Effector CD8-positive, alpha-beta T cell (primary cell): ENCODE data around the gene LRRC25.
"Not testable (repeated sequence)": the region's sequence is repeated elsewhere in the genome, so short reads cannot be mapped to it uniquely, and the experiment has no call there.

Experiments used
- DNase-seq: peaks from one replicate; lab custom pipeline; 2025; lab: John Stamatoyannopoulos, UW

LRRC25 gene

DNA sequence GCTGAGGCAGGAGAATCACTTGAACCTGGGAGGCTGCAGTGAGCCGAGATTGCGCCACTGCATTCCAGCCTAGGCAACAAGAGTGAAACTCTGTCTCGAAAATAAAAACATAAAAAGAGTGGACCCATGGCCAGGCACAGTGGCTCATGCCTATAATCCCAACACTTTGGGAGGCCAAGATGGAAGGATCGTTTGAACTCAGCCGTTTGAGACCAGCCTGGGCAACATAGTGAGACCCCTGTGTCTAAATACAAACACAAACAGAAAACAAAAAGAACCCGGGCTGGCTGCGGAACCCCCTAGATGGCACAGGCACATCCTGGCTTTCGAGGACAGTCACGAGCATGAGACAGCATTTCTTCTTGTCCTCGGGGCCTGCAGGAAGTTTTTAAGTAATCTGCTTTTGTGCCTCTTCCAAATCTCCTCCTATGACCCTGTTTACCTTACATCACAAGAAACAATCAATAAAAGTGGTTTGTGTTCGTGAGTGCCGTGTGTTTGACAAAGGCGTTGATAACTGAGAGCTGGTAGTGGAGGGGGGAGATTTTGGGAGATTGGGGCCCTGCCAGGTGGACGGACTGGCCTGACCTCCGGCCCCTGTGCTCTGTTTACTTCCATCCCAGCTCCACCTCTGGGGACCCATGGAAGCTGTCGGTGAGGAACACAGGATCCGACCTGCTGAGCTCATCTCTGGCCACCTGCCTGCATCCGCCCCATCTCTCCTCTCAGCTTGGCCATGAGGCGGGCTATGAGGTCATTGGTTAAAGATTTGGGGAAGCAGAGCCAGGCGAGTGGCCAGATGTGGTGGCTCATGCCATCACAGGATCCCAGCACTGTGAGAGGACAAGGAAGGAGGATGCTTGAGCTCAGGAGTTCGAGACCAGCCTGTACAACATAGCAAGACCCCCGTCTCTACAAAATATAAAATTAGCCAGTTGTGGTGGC, 17.3 kb downstream of the LRRC25 start:
- no peak for DNase-seq

DNA sequence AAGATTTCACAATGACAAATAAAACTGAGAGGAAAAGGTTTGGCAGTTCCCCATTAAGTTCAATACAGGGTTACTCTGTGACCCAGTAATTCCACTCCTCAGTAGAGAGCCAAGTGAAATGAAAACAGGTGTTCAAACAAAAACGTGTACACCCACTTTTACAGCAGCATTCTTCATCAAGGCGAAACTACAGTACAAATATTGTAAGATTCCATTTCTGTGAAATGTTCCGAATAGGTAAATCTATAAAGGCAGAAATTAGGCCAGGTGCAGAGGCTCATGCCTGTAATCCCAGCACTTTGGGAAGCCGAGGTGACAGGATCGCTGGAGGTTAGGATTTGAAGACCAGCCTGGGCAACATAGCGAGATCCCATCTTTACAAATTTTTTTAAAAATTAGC, 20.4 kb downstream of the LRRC25 start:
- DNase-seq = no peak

DNA sequence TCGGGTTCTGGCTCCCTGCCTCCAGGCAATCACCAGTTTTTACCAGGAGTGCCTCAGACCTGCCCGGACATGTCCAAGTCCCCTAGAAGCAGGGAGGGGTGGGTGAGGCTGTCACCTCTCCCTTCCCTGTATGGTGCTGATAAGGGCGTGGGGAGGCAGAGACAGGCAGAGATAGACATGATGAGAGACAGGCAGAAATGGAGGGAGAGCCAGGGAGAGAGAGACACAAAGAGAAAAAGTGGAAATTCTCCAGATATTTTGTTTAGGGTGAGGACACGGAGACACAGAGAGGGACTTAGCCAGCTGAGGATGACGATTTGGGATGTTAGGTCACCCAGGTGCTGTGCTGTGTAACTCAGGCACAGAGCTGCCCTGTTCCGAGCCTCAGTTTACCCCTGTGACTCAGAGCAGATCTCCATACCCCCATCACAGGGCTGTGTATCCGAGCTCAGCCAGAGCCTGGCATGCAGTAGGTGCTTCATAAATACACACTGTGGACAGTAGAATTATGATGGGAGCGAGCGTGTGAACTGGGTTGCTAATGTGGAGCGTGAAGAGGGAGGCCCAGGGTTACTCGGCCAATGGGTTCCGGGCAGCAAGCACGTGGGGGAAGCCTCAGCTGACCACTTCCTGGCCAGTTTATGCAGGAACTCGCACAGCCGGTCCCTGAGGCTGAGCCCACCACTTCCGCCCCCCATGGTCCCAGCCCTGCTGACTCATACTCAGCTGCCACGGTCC, 23.4 kb downstream of the LRRC25 start:
- no peak for DNase-seq

- DNase-seq = no peak
Observed at GRCh38 chr19:18373407-18373891, 24.0 kb downstream of the LRRC25 start.

- DNase-seq = no peak
Observed at GRCh38 chr19:18368504-18369222, 28.8 kb downstream of the LRRC25 start.

DNA sequence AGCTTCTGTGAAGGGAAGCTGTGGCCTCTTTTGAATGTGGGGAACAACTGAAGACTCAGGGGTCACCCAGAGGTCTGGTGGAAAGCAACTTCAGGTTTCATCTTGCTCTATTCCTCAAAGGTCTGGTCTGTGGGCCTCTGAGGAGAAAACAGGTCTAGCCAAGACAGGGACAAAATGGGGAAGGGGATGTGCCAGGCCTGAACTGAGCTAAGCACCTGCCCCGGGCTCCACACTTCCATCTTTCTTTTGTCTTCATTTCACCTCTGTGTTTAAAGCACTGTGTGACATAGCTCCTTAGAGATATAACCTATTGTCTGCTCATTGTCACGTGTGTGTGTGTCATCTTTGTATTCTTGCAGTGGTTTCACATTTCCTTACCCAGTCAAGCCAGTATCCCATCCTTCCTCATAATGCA, 31.4 kb downstream of the LRRC25 start:
- no peak for DNase-seq

GRCh38 chr19:18364826-18365528, 32.4 kb downstream of the LRRC25 start:
- DNase-seq = no peak

DNA sequence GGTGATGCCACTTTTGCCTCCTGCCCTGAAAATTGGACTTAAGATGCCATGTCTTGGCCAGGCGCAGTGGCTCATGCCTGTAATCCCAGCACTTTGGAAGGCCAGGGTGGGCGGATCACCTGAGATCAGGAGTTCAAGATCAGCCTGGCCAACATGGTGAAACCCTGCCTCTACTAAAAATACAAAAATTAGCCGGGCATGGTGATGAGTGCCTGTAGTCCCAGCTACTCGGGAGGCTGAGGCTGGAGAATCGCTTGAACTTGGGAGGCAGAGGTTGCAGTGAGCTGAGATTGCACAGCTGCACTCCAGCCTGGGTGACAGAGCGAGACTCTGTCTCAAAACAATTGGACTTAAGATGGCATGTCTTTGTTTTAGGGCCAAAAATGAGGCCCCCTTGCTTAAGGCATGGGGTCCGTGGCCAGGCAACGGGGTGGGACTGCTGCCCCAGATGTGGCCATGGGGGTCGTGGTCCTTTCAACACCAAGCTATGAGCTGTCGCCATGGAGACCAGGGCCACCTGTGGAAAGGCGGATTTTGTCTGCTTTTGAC, 33.1 kb downstream of the LRRC25 start:
- not testable (repeated sequence) for DNase-seq

DNA sequence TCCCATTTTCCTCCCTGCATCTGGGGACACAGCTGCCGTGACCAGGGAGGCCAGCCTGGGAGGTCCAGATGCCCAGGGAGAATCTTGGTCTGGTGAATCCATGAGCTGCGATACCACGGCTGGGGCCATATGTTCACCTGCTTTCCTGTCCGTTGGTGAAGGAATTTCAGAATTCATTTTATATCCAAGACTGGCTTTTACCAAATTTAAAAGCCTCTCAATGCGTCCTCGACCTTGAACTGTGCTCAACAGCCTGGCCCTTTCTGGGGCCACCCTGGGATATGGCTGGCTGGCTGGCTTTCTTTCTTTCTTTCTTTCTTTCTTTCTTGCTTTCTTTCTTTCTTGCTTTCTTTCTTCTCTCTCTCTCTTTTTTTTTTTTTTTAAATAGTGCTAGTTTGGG, 33.6 kb downstream of the LRRC25 start:
- DNase-seq = no peak

- DNase-seq = no peak
Observed at GRCh38 chr19:18362934-18363542, 34.4 kb downstream of the LRRC25 start.

DNA sequence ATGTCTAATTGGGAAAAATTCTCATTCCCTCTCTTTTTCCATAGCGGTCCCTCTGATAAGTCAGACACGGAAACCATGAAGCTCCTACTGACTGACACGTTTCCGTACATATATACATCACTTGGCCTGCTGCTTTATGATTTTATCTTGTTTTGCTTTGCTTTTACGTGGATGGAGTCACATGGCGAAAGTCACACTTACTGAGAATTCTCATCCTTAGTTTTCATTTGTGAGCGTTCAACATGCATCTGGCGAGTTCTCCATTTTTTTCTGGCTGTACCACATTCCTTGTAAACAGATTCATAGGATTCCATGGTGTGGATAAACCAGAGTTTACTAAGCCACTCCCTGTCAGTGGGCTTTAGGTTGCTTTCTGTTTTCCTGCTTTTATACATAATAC, 35.8 kb downstream of the LRRC25 start:
- DNase-seq = no peak

GRCh38 chr19:18357041-18357440, 40.4 kb downstream of the LRRC25 start:
- DNase-seq = no peak

DNA sequence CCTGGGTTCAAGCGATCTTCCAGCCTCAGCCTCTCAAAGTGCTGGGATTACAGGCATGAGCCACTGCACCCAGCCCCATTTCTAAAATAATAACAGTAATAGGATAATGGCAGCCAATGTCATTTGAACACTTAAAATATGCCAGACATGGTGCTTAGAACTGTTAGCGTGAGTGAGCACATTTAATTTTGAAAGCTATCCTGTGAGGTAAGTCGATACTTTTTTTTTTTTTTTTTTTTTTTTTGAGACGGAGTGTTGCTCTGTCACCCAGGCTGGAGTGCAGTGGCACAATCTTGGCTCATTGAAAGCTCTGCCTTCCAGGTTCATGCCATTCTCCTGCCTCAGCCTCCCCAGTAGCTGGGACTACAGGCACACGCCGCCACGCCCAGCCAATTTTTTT, 42.7 kb downstream of the LRRC25 start:
- not testable (repeated sequence) for DNase-seq

- no peak for DNase-seq
Observed at GRCh38 chr19:18353378-18354005, 43.9 kb downstream of the LRRC25 start.

GRCh38 chr19:18351544-18351943, 45.9 kb downstream of the LRRC25 start:
- DNase-seq = no peak

GRCh38 chr19:18350490-18350889, 46.9 kb downstream of the LRRC25 start:
- no peak for DNase-seq

DNA sequence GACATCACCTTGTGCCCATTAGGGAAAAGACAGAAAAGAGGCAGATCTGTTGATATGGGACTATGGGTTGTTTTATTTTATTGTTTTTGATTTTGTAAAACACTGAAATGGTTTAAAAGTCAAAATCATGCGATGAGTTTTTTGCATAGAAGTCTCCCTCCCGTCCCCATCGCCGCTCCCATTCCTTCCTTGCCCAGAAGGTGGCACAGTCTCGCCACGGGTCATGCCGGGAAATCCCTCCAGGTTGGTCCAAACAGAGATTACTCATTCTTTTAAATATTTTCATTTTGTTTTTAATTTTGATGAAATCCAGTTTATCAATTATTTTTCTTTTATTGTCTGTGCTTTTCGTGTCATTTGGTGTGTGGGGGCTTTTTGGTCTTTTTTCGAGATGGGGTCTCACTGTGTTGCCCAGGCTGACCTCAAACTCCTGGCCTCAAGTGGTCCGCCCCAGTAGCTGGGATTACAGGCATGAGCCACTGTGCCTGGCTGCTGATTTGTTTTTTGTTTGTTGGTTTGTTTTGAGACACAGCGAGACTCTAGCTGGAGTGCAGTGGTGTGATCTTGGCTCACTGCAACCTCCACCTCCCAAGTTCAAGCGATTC, 47.8 kb downstream of the LRRC25 start:
- no peak for DNase-seq

DNA sequence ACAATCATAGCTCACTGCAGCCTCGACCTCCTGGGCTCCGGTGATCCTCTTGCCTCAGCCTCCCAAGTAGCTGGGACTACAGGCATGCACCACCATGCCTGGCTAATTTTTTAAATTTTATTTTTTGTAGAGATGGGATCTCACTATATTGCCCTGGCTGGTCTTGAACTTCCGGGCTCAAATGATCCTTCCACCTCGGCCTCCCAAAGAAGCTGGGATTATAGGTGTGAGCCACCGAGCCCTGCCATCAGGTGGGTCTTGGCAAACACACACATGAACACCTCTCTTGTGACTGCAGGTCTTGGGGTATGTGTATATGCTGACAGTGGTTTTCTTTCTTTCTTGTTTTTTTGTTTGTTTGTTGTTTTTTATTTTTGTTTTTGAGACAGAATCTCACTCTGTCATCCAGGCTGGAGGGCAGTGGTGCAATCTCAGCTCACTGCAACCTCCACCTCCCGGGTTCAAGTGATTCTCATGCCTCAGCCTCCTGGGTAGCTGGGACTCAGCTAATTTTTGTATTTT, 48.5 kb downstream of the LRRC25 start:
- not testable (repeated sequence) for DNase-seq

DNA sequence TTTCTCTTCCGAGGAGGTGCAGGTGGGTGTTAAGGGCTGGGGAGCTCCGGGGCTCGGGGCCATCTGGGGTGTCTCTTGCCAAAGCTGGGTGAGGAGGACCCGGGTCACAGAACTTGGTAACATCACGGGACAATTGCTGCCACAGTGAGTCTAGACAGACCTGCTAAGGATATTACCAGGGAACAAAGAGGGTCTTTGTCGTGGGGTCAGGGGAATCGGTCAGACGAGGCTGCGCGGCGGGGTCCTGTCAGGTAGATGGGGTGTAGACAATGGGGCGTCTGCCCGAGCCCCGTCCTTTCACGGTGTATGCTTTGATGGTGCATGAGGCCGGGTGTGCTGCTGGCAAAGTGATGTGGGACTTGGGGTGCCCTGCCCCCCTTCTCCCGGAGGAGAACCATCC, 49.3 kb downstream of the LRRC25 start:
- DNase-seq = no peak

- no peak for DNase-seq
Observed at GRCh38 chr19:18346091-18346490, 51.3 kb downstream of the LRRC25 start.
